ENCODE data around the gene SLC22A25. TPM values are rescaled to one million over a fixed set of nuclear protein-coding genes. Genes with fewer than 3 reads are reported as not detected.

Gene SLC22A25
- total RNA-seq, 1 donor from 2014 or later: 0.10 TPM

- no peak for DNase-seq
Observed at GRCh38 chr11:63229815-63230214, 13.6 kb downstream of the SLC22A25 start.

- no peak for DNase-seq
Observed at GRCh38 chr11:63227521-63228107, 15.8 kb downstream of the SLC22A25 start.

GRCh38 chr11:63226488-63227114, 16.8 kb downstream of the SLC22A25 start:
- no peak for DNase-seq

GRCh38 chr11:63214093-63214492, 29.3 kb downstream of the SLC22A25 start:
- DNase-seq: no peak

- no peak for DNase-seq
Observed at GRCh38 chr11:63212742-63213141, 30.7 kb downstream of the SLC22A25 start.

GRCh38 chr11:63210111-63210510, 33.3 kb downstream of the SLC22A25 start:
- no peak for DNase-seq

Other genes with a start within 250 kb of the SLC22A25 start
- gene SLC22A8, start 227.8 kb downstream of the SLC22A25 start, total RNA-seq: not detected
- not detected for gene SLC22A24, start 99.4 kb downstream of the SLC22A25 start, total RNA-seq
- gene SLC22A9, start 126.2 kb upstream of the SLC22A25 start, total RNA-seq: not detected
- gene PLAAT5, start 247.6 kb upstream of the SLC22A25 start, total RNA-seq: 8.2 TPM

Data from skin of body (tissue), 2 donors.